ENCODE measurements around the gene SVIL. TPM values are rescaled to one million over a fixed set of nuclear protein-coding genes. Genes with fewer than 3 reads are reported as not detected.
A peak's percentile ranks its signal among the peaks of the same experiment; 100 is the strongest.
"Not testable (repeated sequence)": the region's sequence is repeated elsewhere in the genome, so short reads cannot be mapped to it uniquely, and the experiment has no call there.

The SVIL gene
- total RNA-seq, 3 donors from 2014 or later = 25.8 to 69.5 (median 60.6) TPM

DNA sequence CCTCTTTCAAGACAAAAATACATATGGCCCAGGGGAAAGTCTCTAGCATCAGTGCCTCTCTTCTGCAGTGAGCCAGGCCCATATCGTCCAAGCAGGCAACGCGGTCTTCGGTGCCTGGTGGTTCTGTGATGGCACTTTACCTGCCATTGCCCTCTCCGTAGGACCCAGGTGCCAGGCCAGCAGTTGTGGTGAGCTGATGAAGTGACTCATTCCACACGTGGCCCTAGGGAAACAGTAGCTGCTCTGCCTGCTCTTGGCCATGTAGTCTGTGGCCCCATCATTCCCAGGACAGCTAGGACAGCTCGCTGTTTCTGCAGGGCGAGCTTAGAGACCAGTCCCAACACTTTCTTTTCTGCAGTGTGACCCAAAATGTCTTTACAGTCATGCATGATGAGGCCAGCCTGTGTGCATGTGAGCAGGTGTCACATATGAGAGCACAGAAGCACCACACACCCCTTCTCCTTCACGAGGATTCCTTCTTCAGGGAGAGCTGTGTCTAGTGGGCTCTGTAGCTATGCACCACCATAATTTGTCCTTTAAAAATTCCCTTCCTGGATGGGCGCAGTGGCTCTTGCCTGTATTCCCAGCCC, 39.0 kb downstream of the SVIL start:
- H3K27me3 ChIP-seq = no peaks in the 10 kb centered on the region
- no peaks in the 10 kb centered on the region for H3K9me3 ChIP-seq
- no peaks in the 10 kb centered on the region for H3K36me3 ChIP-seq
- TF ChIP-seq, protein P1, sequence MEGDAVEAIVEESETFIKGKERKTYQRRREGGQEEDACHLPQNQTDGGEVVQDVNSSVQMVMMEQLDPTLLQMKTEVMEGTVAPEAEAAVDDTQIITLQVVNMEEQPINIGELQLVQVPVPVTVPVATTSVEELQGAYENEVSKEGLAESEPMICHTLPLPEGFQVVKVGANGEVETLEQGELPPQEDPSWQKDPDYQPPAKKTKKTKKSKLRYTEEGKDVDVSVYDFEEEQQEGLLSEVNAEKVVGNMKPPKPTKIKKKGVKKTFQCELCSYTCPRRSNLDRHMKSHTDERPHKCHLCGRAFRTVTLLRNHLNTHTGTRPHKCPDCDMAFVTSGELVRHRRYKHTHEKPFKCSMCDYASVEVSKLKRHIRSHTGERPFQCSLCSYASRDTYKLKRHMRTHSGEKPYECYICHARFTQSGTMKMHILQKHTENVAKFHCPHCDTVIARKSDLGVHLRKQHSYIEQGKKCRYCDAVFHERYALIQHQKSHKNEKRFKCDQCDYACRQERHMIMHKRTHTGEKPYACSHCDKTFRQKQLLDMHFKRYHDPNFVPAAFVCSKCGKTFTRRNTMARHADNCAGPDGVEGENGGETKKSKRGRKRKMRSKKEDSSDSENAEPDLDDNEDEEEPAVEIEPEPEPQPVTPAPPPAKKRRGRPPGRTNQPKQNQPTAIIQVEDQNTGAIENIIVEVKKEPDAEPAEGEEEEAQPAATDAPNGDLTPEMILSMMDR (IDR thresholded peaks at IDR 0.05) = no peak
- TF ChIP-seq POLR2A (IDR thresholded peaks at IDR 0.05) = no peak
- no peak for TF ChIP-seq POLR2AphosphoS5 (IDR thresholded peaks at IDR 0.05)
- H3K4me1 ChIP-seq = peaks cover 0 to 4% of the 10 kb centered on the region in 2 donors
- no peak for DNase-seq (ENCODE audit: low spot score in 2 of 2)
- no peak overlapping the region for H3K4me3 ChIP-seq
- intact Hi-C loops (cut with DNase I; ENCODE audit: low total_unique reads) = no loop called here
- H3K27ac ChIP-seq = no peak overlapping the region

DNA sequence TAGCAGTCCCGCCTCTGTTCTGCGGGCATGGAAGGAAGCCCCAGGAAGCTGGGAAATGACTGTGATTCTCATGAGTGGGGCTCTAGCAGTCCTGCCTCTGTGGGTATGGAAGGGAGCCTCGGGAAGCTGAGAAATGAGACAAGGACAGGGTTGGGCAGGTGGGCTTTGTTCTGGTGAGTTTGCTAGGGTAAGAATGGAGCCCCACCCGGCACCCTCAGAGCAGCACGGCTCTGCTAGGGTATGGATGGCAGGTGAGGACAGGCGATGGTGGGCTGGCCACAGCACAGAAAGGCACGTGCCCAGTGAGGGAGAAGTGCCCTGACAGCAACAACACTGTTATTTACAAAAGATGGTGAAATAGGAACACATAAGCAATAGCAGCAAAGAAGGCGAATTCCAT, 39.6 kb downstream of the SVIL start:
- Histone ChIP-seq H3K9me3 (no peaks in the 10 kb centered on the region), H3K36me3 (no peaks in the 10 kb centered on the region), H3K27ac (no peak overlapping the region), H3K27me3 (no peaks in the 10 kb centered on the region), H3K4me3 (no peak overlapping the region), H3K4me1 (peaks cover 0 to 8% of the 10 kb centered on the region in 2 donors)
- DNase-seq (ENCODE audit: low spot score in 2 of 2) = no peak
- intact Hi-C loops (cut with DNase I; ENCODE audit: low total_unique reads) = no loop called here
- TF ChIP-seq, protein P1 (IDR thresholded peaks at IDR 0.05) = no peak
- TF ChIP-seq POLR2AphosphoS5 (IDR thresholded peaks at IDR 0.05) = no peak

DNA sequence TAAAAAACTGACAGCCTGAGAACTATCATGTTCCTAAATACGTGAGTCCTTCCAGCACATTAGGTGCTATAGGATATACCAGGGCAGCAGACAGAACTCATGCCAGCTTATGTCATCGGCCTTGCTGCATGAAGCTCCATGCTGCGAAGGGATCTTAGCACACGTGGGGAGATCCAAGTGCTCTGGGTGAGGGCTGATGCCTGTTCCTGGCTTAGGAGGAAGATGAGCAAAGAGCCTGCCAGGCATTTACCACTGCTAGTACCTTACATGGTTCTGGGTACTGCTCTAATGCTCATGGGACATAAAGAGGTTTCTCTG, 43.2 kb downstream of the SVIL start:
- intact Hi-C loops (cut with DNase I; ENCODE audit: low total_unique reads) = no loop called here
- TF ChIP-seq POLR2A (IDR thresholded peaks at IDR 0.05) (no peak), POLR2AphosphoS5 (IDR thresholded peaks at IDR 0.05) (no peak)
- TF ChIP-seq, protein P1 (IDR thresholded peaks at IDR 0.05) = no peak
- peak overlapping the region; percentile 8 to 80 for H3K27ac ChIP-seq

DNA sequence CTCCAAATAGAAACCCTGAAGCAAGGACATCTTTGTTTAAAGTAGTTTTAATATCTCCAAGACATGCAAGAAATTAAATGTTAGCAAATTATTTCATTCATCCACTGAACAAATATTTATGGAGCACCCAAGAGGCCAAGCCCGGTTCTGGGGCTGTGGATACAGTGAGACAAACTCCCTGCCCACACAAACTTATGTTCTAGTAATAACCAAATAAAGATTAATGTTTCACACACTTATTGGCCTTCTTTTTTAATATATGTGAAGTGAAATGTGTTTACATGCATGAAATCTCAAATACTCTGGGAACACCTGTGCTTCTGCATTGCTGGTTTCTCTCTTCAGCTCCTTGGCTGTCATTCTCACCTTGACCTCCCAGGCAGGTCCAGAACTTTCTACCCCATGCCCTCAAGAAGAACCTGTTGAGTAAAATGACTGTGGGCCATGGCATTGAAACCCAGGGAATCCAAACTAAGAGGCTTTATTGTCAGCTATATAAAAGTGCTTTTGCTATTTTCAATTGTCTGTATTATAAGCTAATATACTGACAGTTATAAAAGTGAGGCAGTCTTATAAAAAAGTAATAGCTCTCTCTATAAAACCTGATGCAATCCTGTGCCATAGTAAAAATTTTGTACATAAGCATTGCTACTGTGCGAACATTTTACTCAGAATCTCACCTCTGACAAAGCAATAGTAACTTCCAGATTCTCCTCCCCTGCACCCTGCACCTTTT, 43.7 kb downstream of the SVIL start:
- H3K27ac ChIP-seq = peak overlapping the region; percentile 8 to 80
- no peaks in the 10 kb centered on the region for H3K36me3 ChIP-seq
- H3K9me3 ChIP-seq = no peaks in the 10 kb centered on the region
- no peaks in the 10 kb centered on the region for H3K27me3 ChIP-seq
- no peak for DNase-seq (ENCODE audit: low spot score in 2 of 2)
- H3K4me3 ChIP-seq = no peak overlapping the region
- TF ChIP-seq POLR2AphosphoS5 (IDR thresholded peaks at IDR 0.05) = no peak
- TF ChIP-seq POLR2A (IDR thresholded peaks at IDR 0.05) = no peak
- TF ChIP-seq, protein P1 (IDR thresholded peaks at IDR 0.05) = no peak
- peaks cover 0 to 14% of the 10 kb centered on the region in 2 donors for H3K4me1 ChIP-seq
- intact Hi-C loops (cut with DNase I; ENCODE audit: low total_unique reads) = no loop called here

More for the DNA sequence above, 43.2 kb downstream of the SVIL start:
- Histone ChIP-seq H3K4me1 (peaks cover 0 to 14% of the 10 kb centered on the region in 2 donors), H3K36me3 (no peaks in the 10 kb centered on the region), H3K4me3 (no peak overlapping the region), H3K27me3 (no peaks in the 10 kb centered on the region), H3K9me3 (no peaks in the 10 kb centered on the region)
- no peak for DNase-seq (ENCODE audit: low spot score in 2 of 2)

DNA sequence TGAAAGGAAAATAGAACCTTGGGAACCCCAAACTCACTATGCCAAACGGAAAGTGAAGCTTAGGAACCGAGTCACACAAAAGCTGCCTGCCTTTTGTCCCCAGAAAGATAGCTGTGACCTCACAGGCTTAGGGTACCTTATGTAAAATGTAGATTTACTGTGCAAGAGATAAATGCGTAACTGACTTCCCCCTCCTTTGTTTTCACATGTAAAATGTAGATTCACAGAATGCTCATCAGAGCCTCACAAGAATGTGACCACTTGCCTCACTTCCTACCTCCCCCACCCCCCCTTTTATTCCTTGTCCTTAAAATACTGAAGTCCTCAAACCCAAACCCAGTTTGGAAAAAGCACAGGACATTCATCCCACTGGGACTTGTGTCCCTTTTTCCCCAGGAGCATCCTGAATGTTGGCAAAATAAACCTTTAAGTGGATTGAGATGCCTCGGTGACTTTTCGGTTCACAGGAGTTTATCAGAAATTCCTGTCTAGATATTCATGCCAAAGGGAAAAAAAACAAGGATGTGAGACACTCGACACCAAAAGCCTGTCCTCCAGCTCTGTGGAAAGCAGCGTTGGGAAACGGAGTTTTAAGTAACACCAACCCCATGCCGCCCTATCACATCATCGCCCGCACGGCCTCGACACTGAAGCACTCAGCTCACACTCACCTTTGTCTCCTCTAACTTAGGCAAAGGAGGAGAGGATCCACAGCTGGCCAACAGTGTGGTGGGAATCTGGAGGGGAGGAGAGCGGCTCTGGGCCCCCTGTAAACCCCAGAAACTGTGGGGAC, 45.9 kb downstream of the SVIL start:
- H3K4me1 ChIP-seq = peaks cover 0 to 14% of the 10 kb centered on the region in 2 donors
- no peaks in the 10 kb centered on the region for H3K9me3 ChIP-seq
- H3K27me3 ChIP-seq = no peaks in the 10 kb centered on the region
- no peak for DNase-seq (ENCODE audit: low spot score in 2 of 2)
- H3K36me3 ChIP-seq = no peaks in the 10 kb centered on the region
- intact Hi-C loops (cut with DNase I; ENCODE audit: low total_unique reads) = no loop called here
- H3K4me3 ChIP-seq = no peak overlapping the region
- H3K27ac ChIP-seq = peak overlapping the region; percentile 78 to 80
- TF ChIP-seq POLR2A (IDR thresholded peaks at IDR 0.05) = no peak
- TF ChIP-seq, protein P1 (IDR thresholded peaks at IDR 0.05) = no peak
- no peak for TF ChIP-seq POLR2AphosphoS5 (IDR thresholded peaks at IDR 0.05)

DNA sequence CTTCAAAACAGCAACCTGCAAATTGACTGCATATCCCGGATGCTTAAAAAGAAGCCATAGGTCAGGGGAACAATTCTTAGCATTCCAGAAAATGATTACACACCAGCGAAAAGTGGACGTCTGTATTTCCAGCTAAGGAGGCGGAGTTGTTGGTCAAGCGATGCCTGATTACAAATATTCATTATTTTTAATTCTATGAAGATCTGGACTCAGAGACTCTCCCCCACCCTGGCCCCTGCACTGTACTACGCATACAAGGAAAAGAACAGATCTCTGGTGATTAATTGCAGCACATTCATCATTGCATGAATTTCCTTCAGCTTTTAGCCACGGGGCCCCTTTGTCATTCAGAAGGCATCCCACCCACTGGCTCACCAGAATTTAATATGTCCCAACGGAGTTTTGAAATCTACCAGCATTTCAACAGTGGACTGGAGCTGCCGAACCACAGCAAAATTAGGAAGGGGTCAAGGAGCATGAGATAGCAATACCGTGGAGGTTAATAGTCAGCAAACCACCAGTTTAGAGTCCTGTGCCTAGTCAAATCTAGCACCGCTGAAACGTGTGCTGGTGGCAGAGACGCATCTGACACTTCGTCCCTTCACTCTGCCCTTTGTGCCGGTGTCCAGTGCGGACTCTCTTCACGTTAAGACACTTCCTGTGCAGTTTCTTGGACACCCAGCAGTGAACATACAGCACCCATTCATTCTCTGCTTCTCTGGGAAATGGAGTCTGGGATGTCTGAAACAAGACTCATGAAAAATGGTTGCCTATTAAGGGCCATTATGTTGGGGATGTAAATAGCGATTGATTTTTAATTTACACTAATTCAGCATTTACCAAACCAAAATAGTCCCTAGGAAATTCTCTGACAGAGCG, 46.8 kb downstream of the SVIL start:
- H3K36me3 ChIP-seq; H3K9me3 ChIP-seq; DNase-seq (ENCODE audit: low spot score in 2 of 2); H3K4me3 ChIP-seq; H3K27me3 ChIP-seq; intact Hi-C loops (cut with DNase I; ENCODE audit: low total_unique reads): not testable (repeated sequence)
- Histone ChIP-seq H3K4me1 (peaks cover 0 to 14% of the 10 kb centered on the region in 2 donors), H3K27ac (peak overlapping the region; percentile 78 to 80)
